ENCODE data around the gene SLC16A13. TPM values are rescaled to one million over a fixed set of nuclear protein-coding genes. Genes with fewer than 3 reads are reported as not detected.

Gene SLC16A13
- total and polyA plus RNA-seq, 4 donors = 2.3 to 43.2 (median 29.9) TPM

- TF ChIP-seq EGR1 (IDR thresholded peaks at IDR 0.05; ENCODE audit: low read depth in 2 of 2) = no peak
- TF ChIP-seq GABPA (IDR thresholded peaks at IDR 0.05 in 1 of 2, conservative IDR thresholded peaks at IDR 0.05 in 1 of 2) = no peak
- TF ChIP-seq TAF1 (conservative IDR thresholded peaks at IDR 0.05) = no peak
- TF ChIP-seq REST (IDR thresholded peaks at IDR 0.05) = no peak
- no peak for TF ChIP-seq HNF4G (IDR thresholded peaks at IDR 0.05)
- no peak for TF ChIP-seq YY1 (IDR thresholded peaks at IDR 0.05)
- no peak for TF ChIP-seq HNF4A (conservative IDR thresholded peaks at IDR 0.05)
- no peak for TF ChIP-seq JUND (IDR thresholded peaks at IDR 0.05)
- TF ChIP-seq RAD21 (IDR thresholded peaks at IDR 0.05) = no peak
- TF ChIP-seq FOXA2 (IDR thresholded peaks at IDR 0.05) = no peak
- no peak for TF ChIP-seq ATF3 (IDR thresholded peaks at IDR 0.05)
- TF ChIP-seq NR2F2 (IDR thresholded peaks at IDR 0.05) = no peak
- TF ChIP-seq FOXA1 (IDR thresholded peaks at IDR 0.05) = no peak
- TF ChIP-seq ZBTB33 (IDR thresholded peaks at IDR 0.05) = no peak
- H3K4me1 ChIP-seq (ENCODE audit: control insufficient read depth in 4 of 4, insufficient read depth in 4 of 4, low read length in 3 of 4) = peaks cover 0 to 3% (median 1%) of the 10 kb centered on the region in 4 donors
- 93% methylated on average over 2 of the region's 2 CpGs for WGBS
- no peak overlapping the region for H3K27ac ChIP-seq (ENCODE audit: low read depth in 1 of 2, low read length in 2 of 2)
- H3K27me3 ChIP-seq (ENCODE audit: control insufficient read depth in 4 of 4, insufficient read depth in 4 of 4, low read length in 3 of 4) = no peaks in the 10 kb centered on the region
- H3K9ac ChIP-seq (ENCODE audit: low read depth in 1 of 2, low read length in 2 of 2) = no peak overlapping the region
- peaks cover 0 to 4% (median 1%) of the 10 kb centered on the region in 4 donors for H3K36me3 ChIP-seq (ENCODE audit: control insufficient read depth in 4 of 4, insufficient read depth in 3 of 4, low read depth in 1 of 4, low read length in 3 of 4)
- no peak for DNase-seq (ENCODE audit: low spot score)
- no peak overlapping the region for H3K4me3 ChIP-seq (ENCODE audit: low read depth in 1 of 3, low read length in 3 of 3)
- no peaks in the 10 kb centered on the region for H3K9me3 ChIP-seq (ENCODE audit: control insufficient read depth in 4 of 4, low read length in 3 of 4)
Measured at GRCh38 chr17:7072406-7072805, 36.6 kb downstream of the SLC16A13 start.

- Histone ChIP-seq H3K4me3 (ENCODE audit: low read depth in 1 of 3, low read length in 3 of 3) (no peak overlapping the region), H3K27me3 (ENCODE audit: control insufficient read depth in 4 of 4, insufficient read depth in 4 of 4, low read length in 3 of 4) (no peaks in the 10 kb centered on the region), H3K36me3 (ENCODE audit: control insufficient read depth in 4 of 4, insufficient read depth in 3 of 4, low read depth in 1 of 4, low read length in 3 of 4) (peaks cover 0 to 4% (median 1%) of the 10 kb centered on the region in 4 donors), H3K9ac (ENCODE audit: low read depth in 1 of 2, low read length in 2 of 2) (no peak overlapping the region), H3K9me3 (ENCODE audit: control insufficient read depth in 4 of 4, low read length in 3 of 4) (no peaks in the 10 kb centered on the region), H3K4me1 (ENCODE audit: control insufficient read depth in 4 of 4, insufficient read depth in 4 of 4, low read length in 3 of 4) (no peaks in the 10 kb centered on the region), H3K27ac (ENCODE audit: low read depth in 1 of 2, low read length in 2 of 2) (no peak overlapping the region)
- TF ChIP-seq GABPA (IDR thresholded peaks at IDR 0.05 in 1 of 2, conservative IDR thresholded peaks at IDR 0.05 in 1 of 2) (no peak), EGR1 (IDR thresholded peaks at IDR 0.05; ENCODE audit: low read depth in 2 of 2) (no peak), TAF1 (conservative IDR thresholded peaks at IDR 0.05) (no peak), ATF3 (IDR thresholded peaks at IDR 0.05) (no peak), CTCF (IDR thresholded peaks at IDR 0.05; ENCODE audit: low read depth, low read length, missing input control) (no peak), REST (IDR thresholded peaks at IDR 0.05) (no peak), JUND (IDR thresholded peaks at IDR 0.05) (no peak), MAX (IDR thresholded peaks at IDR 0.05) (no peak), FOXA1 (IDR thresholded peaks at IDR 0.05) (no peak), ZBTB33 (IDR thresholded peaks at IDR 0.05) (no peak), RAD21 (IDR thresholded peaks at IDR 0.05) (no peak), HNF4A (conservative IDR thresholded peaks at IDR 0.05) (no peak), FOXA2 (IDR thresholded peaks at IDR 0.05) (no peak), YY1 (IDR thresholded peaks at IDR 0.05) (no peak)
- WGBS = 91% methylated on average over 14 of the region's 14 CpGs
- no peak for DNase-seq (ENCODE audit: low spot score)
Measured at GRCh38 chr17:7074931-7075330, 39.1 kb downstream of the SLC16A13 start.

Measured in liver (tissue), 9 donors.